PC-9 (cell line): ENCODE data around the gene ITSN1. TPM values are rescaled to one million over a fixed set of nuclear protein-coding genes. Genes with fewer than 3 reads are reported as not detected.

ENCODE experiments used
- BruUV-seq: library from RNA; stranded (reverse); fragments of 400-500 nt; replicated peaks from 2 replicates; lab custom pipeline; 2021; lab: Mats Ljungman, UMichigan
- CTCF ChIA-PET: fragments of 300-600 bp; sonication (Branson Sonifier 250); formaldehyde crosslinking; loops from one replicate; lab custom pipeline; 2022; ENCODE audit warnings: antibody characterized with exemption; lab: Charles Lee
- POLR2A ChIA-PET: fragments of 300-600 bp; sonication (Branson Sonifier 250); formaldehyde crosslinking; loops from one replicate; lab custom pipeline; 2022; ENCODE audit warnings: antibody characterized with exemption; ENCODE audit not compliant: unreplicated experiment; lab: Charles Lee
- DNase-seq, 2 experiments: peaks; one replicate each; pipeline versions ENCODE4 v3.0.0 to v3.0.0-alpha.2; 2015 to 2022; ENCODE audit warnings: mixed read lengths in 1 of 2
- H2AFZ ChIP-seq: fragments of 200-600 bp; sonication (generic); 2 replicates; pipeline ENCODE4 v1.8.1; 2017; ENCODE audit warnings: antibody characterized with exemption
- H3F3A ChIP-seq: fragments of 200-600 bp; sonication (generic); 2 replicates; pipeline ENCODE4 v1.8.1; 2017; ENCODE audit warnings: antibody characterized with exemption, mild to moderate bottlenecking, low read depth; ENCODE audit not compliant: insufficient read depth
- H3K27ac ChIP-seq: fragments of 200-600 bp; sonication (generic); 2 replicates; pipeline ENCODE4 v1.6.1; 2016; ENCODE audit warnings: mixed run types
- H3K27me3 ChIP-seq: fragments of 200-600 bp; sonication (generic); 2 replicates; pipeline ENCODE4 v1.6.1; 2016; ENCODE audit warnings: low read depth, mixed run types; ENCODE audit not compliant: insufficient read depth
- H3K36me3 ChIP-seq: fragments of 200-600 bp; sonication (generic); 2 replicates; pipeline ENCODE4 v1.6.1; 2016; ENCODE audit warnings: low read depth, mixed run types
- H3K4me1 ChIP-seq: fragments of 200-600 bp; sonication (generic); replicated peaks from 2 replicates; pipeline ENCODE4 v1.6.1; 2016; ENCODE audit warnings: mixed run types; ENCODE audit not compliant: insufficient read depth
- H3K4me2 ChIP-seq: fragments of 200-600 bp; sonication (generic); 2 replicates; pipeline ENCODE4 v1.6.1; 2017; ENCODE audit warnings: mixed run types
- H3K4me3 ChIP-seq: fragments of 200-600 bp; sonication (generic); 2 replicates; pipeline ENCODE4 v1.6.1; 2016; ENCODE audit warnings: mixed run types
- H3K79me2 ChIP-seq: fragments of 200-600 bp; sonication (generic); 2 replicates; pipeline ENCODE4 v1.6.1; 2017; ENCODE audit warnings: low read depth, mixed run types
- H3K9me2 ChIP-seq: fragments of 200-600 bp; sonication (generic); 2 replicates; pipeline ENCODE4 v1.8.1; 2017; ENCODE audit warnings: mild to moderate bottlenecking; ENCODE audit not compliant: insufficient read depth
- H3K9me3 ChIP-seq: fragments of 200-600 bp; sonication (generic); 2 replicates; pipeline ENCODE4 v1.8.1; 2016; ENCODE audit warnings: low read depth; ENCODE audit not compliant: insufficient read depth
- H4K20me1 ChIP-seq: fragments of 200-600 bp; sonication (generic); 2 replicates; pipeline ENCODE4 v1.8.1; 2017; ENCODE audit not compliant: insufficient read depth
- CTCF ChIP-seq: fragments of 200-600 bp; sonication (generic); conservative IDR thresholded peaks from 2 replicates; pipeline ENCODE4 v1.6.1; 2017; ENCODE audit warnings: mixed run types, antibody characterized with exemption, mild to moderate bottlenecking, moderate library complexity
- EZH2 ChIP-seq: fragments of 200-600 bp; sonication (generic); IDR thresholded peaks from 2 replicates; pipeline ENCODE4 v1.8.0; 2017; ENCODE audit warnings: antibody characterized with exemption, low read depth
- intact Hi-C: fragments of 100-400 bp; cut with micrococcal nuclease; formaldehyde crosslinking; loops from one replicate; pipeline ENCODE4 v1.10.0; 2022; ENCODE audit not compliant: unreplicated experiment
- total RNA-seq: library from RNA; stranded (reverse); gene quantifications from 2 replicates; pipeline ENCODE4 v1.2.3, GENCODE V29; 2021

ITSN1 gene
- total RNA-seq, 1 experiment from 2014 or later, result 46.3 TPM

- Histone ChIP-seq H3K4me2 (peak overlapping the region; percentile 70), H3K4me1 (peaks cover 17% of the 10 kb centered on the region), H3K9me3 (no peaks in the 10 kb centered on the region), H3K27me3 (no peaks in the 10 kb centered on the region), H4K20me1 (no peaks in the 10 kb centered on the region), H3K79me2 (no peaks in the 10 kb centered on the region), H3K36me3 (no peaks in the 10 kb centered on the region), H3K9me2 (no peaks in the 10 kb centered on the region), H3K4me3 (peak overlapping the region; percentile 40; the same call in 1 of the 2 replicates), H3K27ac (peak overlapping the region; percentile 69), H3F3A (peaks cover 15% of the 10 kb centered on the region; the same call in 1 of the 2 replicates), H2AFZ (no peak overlapping the region)
- no peak for DNase-seq
- BruUV-seq, result no TSS peak
- CTCF ChIA-PET, result interaction anchor here (0.6 to 0.8 kb wide), 3 partner anchors 13 to 126 kb away, joined by 3 to 8 read pairs (median 6); no protein-coding TSS in a partner anchor
- intact Hi-C loops, result loop anchor here (5.0 kb wide), 1 partner anchor 124 kb away; the partner anchor contains the start of genes MRPS6 and SLC5A3
- POLR2A ChIA-PET, result interaction anchor here (0.6 to 0.9 kb wide), 6 partner anchors 11 to 258 kb away, joined by 3 to 8 read pairs (median 4); no protein-coding TSS in a partner anchor
- no peak for TF ChIP-seq CTCF
- no peak for TF ChIP-seq EZH2
Observed at GRCh38 chr21:33948096-33948950, 306.0 kb downstream of the ITSN1 start.

GRCh38 chr21:33948951-33949444 is 306.7 kb downstream of the ITSN1 start:
- TF ChIP-seq CTCF, result no peak
- no peak for TF ChIP-seq EZH2
- no peak overlapping the region for H3K27ac ChIP-seq
- H3K79me2 ChIP-seq, result no peaks in the 10 kb centered on the region
- H3F3A ChIP-seq, result peaks cover 15% of the 10 kb centered on the region; the same call in 1 of the 2 replicates
- H4K20me1 ChIP-seq, result no peaks in the 10 kb centered on the region
- no peak overlapping the region for H2AFZ ChIP-seq
- POLR2A ChIA-PET, result no interaction called here
- H3K4me1 ChIP-seq, result peaks cover 17% of the 10 kb centered on the region
- no peaks in the 10 kb centered on the region for H3K9me2 ChIP-seq
- BruUV-seq, result no TSS peak
- H3K36me3 ChIP-seq, result no peaks in the 10 kb centered on the region
- DNase-seq, result no peak
- CTCF ChIA-PET, result interaction anchor here (0.7 kb wide), 1 partner anchor 401 kb away, joined by 6 read pairs; no protein-coding TSS in a partner anchor
- no peaks in the 10 kb centered on the region for H3K9me3 ChIP-seq
- H3K4me3 ChIP-seq, result no peak overlapping the region
- H3K4me2 ChIP-seq, result no peak overlapping the region
- intact Hi-C loops, result loop anchor here (5.0 kb wide), 1 partner anchor 123 kb away; the partner anchor contains the start of genes MRPS6 and SLC5A3
- H3K27me3 ChIP-seq, result no peaks in the 10 kb centered on the region

Other genes starting within 250 kb of the ITSN1 start
- 16.0 and 16.1 TPM in 2 replicates for gene IFNGR2, start 239.1 kb upstream of the ITSN1 start, total RNA-seq
- gene TMEM50B, start 162.5 kb upstream of the ITSN1 start, total RNA-seq, result 11.7 and 14.2 TPM in 2 replicates
- gene DNAJC28, start 150.8 kb upstream of the ITSN1 start, total RNA-seq, result 1.1 and 1.3 TPM in 2 replicates
- gene GART, start 100.4 kb upstream of the ITSN1 start, total RNA-seq, result 105 and 121 TPM in 2 replicates
- 131 and 158 TPM in 2 replicates for gene SON, start 99.5 kb upstream of the ITSN1 start, total RNA-seq
- 24.7 and 25.6 TPM in 2 replicates for gene DONSON, start 53.8 kb upstream of the ITSN1 start, total RNA-seq
- 22.4 and 30.3 TPM in 2 replicates for gene CRYZL1, start 760 bp upstream of the ITSN1 start, total RNA-seq